Epithelial cell of esophagus (primary cell): ENCODE data around the gene EID2B.

Experiments
- DNase-seq: peaks from one replicate; pipeline ENCODE4 v3.0.0; 2010; ENCODE audit warnings: low read depth
- H3K4me3 ChIP-seq: 2 replicates; pipeline ENCODE4 v1.5.1; 2011; ENCODE audit warnings: mild to moderate bottlenecking, low read length, control low read depth
- CTCF ChIP-seq: IDR thresholded peaks from 2 replicates; pipeline ENCODE4 v1.5.1; 2011; ENCODE audit warnings: low read depth, mild to moderate bottlenecking, low read length, control low read depth, inconsistent platforms; ENCODE audit not compliant: insufficient read depth; ENCODE audit errors: missing control alignments

EID2B gene

GRCh38 chr19:39497996-39498797, 34.5 kb downstream of the EID2B start:
- H3K4me3 ChIP-seq = no peak overlapping the region
- peak; percentile 30 for DNase-seq
- peak; percentile 29 for TF ChIP-seq CTCF

- TF ChIP-seq CTCF = no peak
- no peak for DNase-seq
- no peak overlapping the region for H3K4me3 ChIP-seq
These were observed 35.0 kb downstream of the EID2B start for GRCh38 chr19:39497701-39497995.

DNA sequence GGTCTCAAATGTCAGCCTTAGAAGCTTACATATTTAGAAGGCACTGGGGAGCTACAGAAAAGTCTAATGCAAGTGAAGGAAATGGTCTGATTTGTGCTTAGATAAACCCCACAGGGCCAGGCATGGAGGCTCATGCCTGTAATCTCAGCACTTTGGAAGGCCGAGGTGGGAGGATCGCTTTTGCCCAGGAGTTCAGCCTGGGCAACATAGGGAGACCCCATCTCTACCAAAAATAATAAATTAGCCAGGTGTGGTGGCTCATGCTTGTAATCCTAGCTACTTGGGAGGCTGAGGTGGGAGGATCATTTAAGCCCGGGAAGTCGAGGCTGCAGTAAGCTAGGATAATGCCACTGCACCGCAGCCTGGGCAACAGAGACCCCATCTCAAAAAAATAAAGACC, 36.6 kb downstream of the EID2B start:
- DNase-seq = no peak
- no peak overlapping the region for H3K4me3 ChIP-seq
- no peak for TF ChIP-seq CTCF

DNA sequence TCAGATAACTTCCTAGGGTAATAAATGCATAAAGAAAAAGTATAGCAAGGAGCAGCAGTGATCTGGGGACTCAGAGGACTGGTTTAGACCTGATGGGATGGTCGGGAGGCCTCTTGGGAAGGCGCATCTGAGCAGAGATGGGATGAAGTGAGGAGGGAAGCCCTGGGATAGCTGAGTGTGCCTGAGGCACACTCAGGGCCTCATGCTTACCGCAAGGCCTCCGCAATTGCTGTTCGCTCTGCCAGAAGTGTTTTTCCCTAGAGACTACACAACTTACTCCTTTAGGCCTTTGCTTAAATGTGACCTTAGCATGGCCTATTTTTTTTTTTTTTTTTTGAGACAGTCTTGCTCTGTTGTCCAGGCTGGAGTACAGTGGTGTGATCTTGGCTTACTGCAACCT, 38.0 kb downstream of the EID2B start:
- no peak overlapping the region for H3K4me3 ChIP-seq
- TF ChIP-seq CTCF = no peak
- no peak for DNase-seq

GRCh38 chr19:39492788-39493187, 39.9 kb downstream of the EID2B start:
- DNase-seq = no peak
- H3K4me3 ChIP-seq = no peak overlapping the region
- no peak for TF ChIP-seq CTCF

GRCh38 chr19:39492225-39492624, 40.4 kb downstream of the EID2B start:
- DNase-seq = no peak
- TF ChIP-seq CTCF = no peak
- H3K4me3 ChIP-seq = no peak overlapping the region

DNA sequence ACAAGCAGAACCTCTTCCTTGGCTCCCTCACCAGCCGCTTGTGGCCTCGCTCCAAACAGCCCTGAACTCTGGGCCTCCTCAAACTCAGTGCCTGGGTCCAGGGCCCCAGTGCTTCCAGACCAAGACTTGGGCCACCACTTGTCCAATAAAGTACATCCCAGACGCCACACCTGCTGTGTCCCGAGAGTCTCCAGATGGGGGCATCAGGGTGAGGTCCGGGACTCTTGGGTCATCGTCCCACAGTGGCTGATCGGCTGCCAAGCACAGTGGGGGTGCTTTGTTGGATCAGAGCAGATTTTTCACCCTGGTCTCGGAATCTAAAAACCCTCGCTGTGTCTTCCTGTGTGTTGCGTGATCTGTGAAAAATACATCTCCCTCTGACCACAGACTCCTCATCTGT, 42.9 kb downstream of the EID2B start:
- H3K4me3 ChIP-seq = no peak overlapping the region
- TF ChIP-seq CTCF = no peak
- no peak for DNase-seq
